ENCODE results near the gene ANKRD13D. TPM values are rescaled to one million over a fixed set of nuclear protein-coding genes. Genes with fewer than 3 reads are reported as not detected.

The ANKRD13D gene
- polyA plus RNA-seq, 1 donor from 2014 or later: 93.5 TPM

DNA sequence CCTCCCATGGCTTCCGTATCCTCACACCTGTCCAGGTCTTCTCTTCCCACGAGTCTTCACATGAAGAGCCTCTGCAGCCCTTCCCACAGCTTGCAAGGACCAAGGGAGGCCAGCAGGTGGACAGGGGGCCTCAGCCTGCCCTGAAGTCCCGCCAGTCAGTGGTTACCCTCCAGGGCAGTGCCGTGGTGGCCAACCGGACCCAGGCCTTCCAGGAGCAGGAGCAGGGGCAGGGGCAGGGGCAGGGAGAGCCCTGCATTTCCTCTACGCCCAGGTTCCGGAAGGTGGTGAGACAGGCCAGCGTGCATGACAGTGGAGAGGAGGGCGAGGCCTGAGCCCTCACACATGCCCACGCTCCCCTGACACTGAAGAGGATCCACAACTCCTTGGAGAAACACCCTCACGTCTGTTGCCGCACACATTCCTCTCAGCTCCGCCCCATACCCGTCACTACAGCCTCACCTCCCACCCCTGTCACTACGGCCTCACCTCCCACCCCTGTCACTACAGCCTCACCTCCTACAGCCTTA, 22.5 kb downstream of the ANKRD13D start:
- Histone ChIP-seq H3K4me3 (ENCODE audit: low read length) (no peak overlapping the region), H3K9me2 (ENCODE audit: insufficient read depth, low read length) (no peaks in the 10 kb centered on the region), H3K4me2 (ENCODE audit: low read length) (no peak overlapping the region), H3K9ac (ENCODE audit: low read length) (no peak overlapping the region), H2AFZ (ENCODE audit: low read depth, low read length) (no peak overlapping the region), H3K27me3 (ENCODE audit: insufficient read depth, low read depth, low read length) (no peaks in the 10 kb centered on the region), H3K36me3 (ENCODE audit: insufficient read depth, low read length) (no peaks in the 10 kb centered on the region), H4K20me1 (ENCODE audit: insufficient read depth) (no peaks in the 10 kb centered on the region), H3K79me2 (replicated peaks; ENCODE audit: insufficient read depth, low read length) (no peaks in the 10 kb centered on the region), H3K9me3 (ENCODE audit: low read length) (no peaks in the 10 kb centered on the region), H3K27ac (ENCODE audit: low read length) (no peak overlapping the region), H3F3A (ENCODE audit: insufficient read depth, low read length, poor library complexity, severe bottlenecking) (no peaks in the 10 kb centered on the region)
- no peak for TF ChIP-seq TAF1 (IDR thresholded peaks at IDR 0.05; ENCODE audit: low read depth)
- TF ChIP-seq, protein P1, sequence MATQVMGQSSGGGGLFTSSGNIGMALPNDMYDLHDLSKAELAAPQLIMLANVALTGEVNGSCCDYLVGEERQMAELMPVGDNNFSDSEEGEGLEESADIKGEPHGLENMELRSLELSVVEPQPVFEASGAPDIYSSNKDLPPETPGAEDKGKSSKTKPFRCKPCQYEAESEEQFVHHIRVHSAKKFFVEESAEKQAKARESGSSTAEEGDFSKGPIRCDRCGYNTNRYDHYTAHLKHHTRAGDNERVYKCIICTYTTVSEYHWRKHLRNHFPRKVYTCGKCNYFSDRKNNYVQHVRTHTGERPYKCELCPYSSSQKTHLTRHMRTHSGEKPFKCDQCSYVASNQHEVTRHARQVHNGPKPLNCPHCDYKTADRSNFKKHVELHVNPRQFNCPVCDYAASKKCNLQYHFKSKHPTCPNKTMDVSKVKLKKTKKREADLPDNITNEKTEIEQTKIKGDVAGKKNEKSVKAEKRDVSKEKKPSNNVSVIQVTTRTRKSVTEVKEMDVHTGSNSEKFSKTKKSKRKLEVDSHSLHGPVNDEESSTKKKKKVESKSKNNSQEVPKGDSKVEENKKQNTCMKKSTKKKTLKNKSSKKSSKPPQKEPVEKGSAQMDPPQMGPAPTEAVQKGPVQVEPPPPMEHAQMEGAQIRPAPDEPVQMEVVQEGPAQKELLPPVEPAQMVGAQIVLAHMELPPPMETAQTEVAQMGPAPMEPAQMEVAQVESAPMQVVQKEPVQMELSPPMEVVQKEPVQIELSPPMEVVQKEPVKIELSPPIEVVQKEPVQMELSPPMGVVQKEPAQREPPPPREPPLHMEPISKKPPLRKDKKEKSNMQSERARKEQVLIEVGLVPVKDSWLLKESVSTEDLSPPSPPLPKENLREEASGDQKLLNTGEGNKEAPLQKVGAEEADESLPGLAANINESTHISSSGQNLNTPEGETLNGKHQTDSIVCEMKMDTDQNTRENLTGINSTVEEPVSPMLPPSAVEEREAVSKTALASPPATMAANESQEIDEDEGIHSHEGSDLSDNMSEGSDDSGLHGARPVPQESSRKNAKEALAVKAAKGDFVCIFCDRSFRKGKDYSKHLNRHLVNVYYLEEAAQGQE (IDR thresholded peaks at IDR 0.05; ENCODE audit: borderline replicate concordance): no peak
- TF ChIP-seq MXI1 (conservative IDR thresholded peaks at IDR 0.05; ENCODE audit: poor library complexity, severe bottlenecking): no peak
- TF ChIP-seq SMC3 (conservative IDR thresholded peaks at IDR 0.05; ENCODE audit: poor library complexity): no peak
- TF ChIP-seq, protein P2, sequence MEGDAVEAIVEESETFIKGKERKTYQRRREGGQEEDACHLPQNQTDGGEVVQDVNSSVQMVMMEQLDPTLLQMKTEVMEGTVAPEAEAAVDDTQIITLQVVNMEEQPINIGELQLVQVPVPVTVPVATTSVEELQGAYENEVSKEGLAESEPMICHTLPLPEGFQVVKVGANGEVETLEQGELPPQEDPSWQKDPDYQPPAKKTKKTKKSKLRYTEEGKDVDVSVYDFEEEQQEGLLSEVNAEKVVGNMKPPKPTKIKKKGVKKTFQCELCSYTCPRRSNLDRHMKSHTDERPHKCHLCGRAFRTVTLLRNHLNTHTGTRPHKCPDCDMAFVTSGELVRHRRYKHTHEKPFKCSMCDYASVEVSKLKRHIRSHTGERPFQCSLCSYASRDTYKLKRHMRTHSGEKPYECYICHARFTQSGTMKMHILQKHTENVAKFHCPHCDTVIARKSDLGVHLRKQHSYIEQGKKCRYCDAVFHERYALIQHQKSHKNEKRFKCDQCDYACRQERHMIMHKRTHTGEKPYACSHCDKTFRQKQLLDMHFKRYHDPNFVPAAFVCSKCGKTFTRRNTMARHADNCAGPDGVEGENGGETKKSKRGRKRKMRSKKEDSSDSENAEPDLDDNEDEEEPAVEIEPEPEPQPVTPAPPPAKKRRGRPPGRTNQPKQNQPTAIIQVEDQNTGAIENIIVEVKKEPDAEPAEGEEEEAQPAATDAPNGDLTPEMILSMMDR (IDR thresholded peaks at IDR 0.05; ENCODE audit: poor library complexity, severe bottlenecking): no peak

DNA sequence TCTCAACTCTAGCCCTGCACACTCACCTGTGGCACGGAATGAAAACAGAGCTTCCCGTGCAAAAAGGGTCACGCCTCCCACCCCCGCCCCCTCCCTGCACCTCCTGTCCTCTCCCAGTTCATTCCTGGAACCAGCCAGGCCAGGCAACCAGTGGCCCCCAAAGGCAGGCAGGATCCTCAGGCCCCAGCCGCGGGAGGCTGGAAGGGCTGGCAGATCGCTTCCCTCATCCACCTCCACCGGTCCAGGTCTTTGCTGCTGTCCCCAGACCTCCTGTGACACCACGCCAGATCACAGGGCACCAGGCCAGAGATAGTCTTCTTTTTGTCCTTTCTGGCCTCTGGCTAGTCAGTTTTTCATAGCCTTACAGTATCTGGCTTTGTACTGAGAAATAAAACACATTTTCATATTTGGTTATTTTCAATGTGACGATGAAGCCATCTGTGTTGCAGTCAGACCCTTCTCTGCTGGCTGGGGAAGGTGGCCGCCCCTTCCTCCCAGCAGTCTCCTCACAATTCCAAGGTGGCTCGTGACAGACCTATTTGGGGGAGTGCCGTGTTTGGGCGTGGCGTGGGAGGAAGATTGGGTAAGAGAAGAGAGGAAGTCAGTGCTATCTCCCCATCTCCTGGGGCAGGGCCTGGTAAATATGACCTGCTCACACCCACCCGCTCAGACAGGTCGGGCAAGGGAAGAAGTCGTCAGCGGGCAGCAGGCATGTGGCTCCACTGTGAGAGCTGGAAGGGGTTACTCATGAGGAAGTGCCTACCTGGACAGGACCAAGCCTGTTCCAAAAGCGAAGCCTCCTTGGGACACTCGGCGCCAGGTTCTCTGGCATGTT, 23.3 kb downstream of the ANKRD13D start:
- Histone ChIP-seq H3K4me2 (ENCODE audit: low read length) (no peak overlapping the region), H3K36me3 (ENCODE audit: insufficient read depth, low read length) (no peaks in the 10 kb centered on the region), H4K20me1 (ENCODE audit: insufficient read depth) (no peaks in the 10 kb centered on the region), H3K4me3 (ENCODE audit: low read length) (no peak overlapping the region), H2AFZ (ENCODE audit: low read depth, low read length) (no peak overlapping the region), H3K9me3 (ENCODE audit: low read length) (no peaks in the 10 kb centered on the region), H3K27me3 (ENCODE audit: insufficient read depth, low read depth, low read length) (no peaks in the 10 kb centered on the region), H3F3A (ENCODE audit: insufficient read depth, low read length, poor library complexity, severe bottlenecking) (no peaks in the 10 kb centered on the region), H3K79me2 (replicated peaks; ENCODE audit: insufficient read depth, low read length) (no peaks in the 10 kb centered on the region), H3K27ac (ENCODE audit: low read length) (no peak overlapping the region), H3K9me2 (ENCODE audit: insufficient read depth, low read length) (no peaks in the 10 kb centered on the region), H3K9ac (ENCODE audit: low read length) (no peak overlapping the region)
- no peak for TF ChIP-seq POLR2AphosphoS5 (IDR thresholded peaks at IDR 0.05)
- TF ChIP-seq EP300 (conservative IDR thresholded peaks at IDR 0.05; ENCODE audit: poor library complexity, severe bottlenecking): no peak
- TF ChIP-seq TAF1 (IDR thresholded peaks at IDR 0.05; ENCODE audit: low read depth): no peak
- TF ChIP-seq, protein P1 (IDR thresholded peaks at IDR 0.05; ENCODE audit: borderline replicate concordance): no peak
- TF ChIP-seq, protein P2 (IDR thresholded peaks at IDR 0.05; ENCODE audit: poor library complexity, severe bottlenecking): no peak
- TF ChIP-seq SMC3 (conservative IDR thresholded peaks at IDR 0.05; ENCODE audit: poor library complexity): no peak
- TF ChIP-seq RAD21 (conservative IDR thresholded peaks at IDR 0.05): no peak
- TF ChIP-seq EZH2 (IDR thresholded peaks at IDR 0.05; ENCODE audit: borderline replicate concordance, insufficient read depth, low read length, poor library complexity, severe bottlenecking): no peak
- no peak for TF ChIP-seq MXI1 (conservative IDR thresholded peaks at IDR 0.05; ENCODE audit: poor library complexity, severe bottlenecking)

Measured in neural cell (in vitro differentiated cells).